NCI-H2107 treated with DMSO at 0.1 percent for 48 hours (cell line): ENCODE results near the gene MYOM3.

ENCODE experiments used
- DNase-seq: peaks from one replicate; lab custom pipeline; 2025; ENCODE audit not compliant: unreplicated experiment; lab: John Stamatoyannopoulos, UW

Gene MYOM3

DNA sequence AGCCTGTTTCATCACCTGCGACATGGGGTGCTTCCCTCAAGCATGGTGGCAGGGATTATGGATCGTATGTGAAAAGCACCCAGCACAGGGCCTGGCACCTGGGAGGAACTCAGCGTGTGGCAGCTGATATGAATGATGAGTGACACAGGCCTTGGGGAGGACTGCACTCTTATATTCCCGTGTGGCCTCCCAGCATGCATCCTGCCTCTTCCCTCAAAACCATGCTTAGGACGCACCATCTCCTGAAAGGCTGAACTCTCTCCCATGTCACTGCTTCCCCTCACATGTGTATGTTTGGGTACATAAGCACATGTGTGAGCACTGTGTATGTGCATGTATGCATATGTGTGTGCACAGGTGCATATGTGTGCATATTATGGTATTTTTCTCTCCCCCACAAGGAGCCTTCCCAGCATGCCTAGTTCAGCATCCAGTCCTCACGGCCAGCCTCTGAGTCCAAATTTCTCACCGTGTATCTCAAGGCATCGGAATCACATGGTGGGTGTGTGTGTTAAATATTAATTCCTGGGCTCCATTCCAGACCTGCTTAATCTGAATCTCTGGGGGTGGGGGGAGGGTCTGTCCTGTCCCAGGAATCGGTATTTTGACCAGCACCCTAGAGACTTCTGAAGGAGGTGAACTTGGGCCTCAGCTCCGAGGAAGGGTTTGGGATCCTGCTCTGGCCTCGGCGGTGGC lies 12.8 kb downstream of the MYOM3 start:
- no peak for DNase-seq

DNA sequence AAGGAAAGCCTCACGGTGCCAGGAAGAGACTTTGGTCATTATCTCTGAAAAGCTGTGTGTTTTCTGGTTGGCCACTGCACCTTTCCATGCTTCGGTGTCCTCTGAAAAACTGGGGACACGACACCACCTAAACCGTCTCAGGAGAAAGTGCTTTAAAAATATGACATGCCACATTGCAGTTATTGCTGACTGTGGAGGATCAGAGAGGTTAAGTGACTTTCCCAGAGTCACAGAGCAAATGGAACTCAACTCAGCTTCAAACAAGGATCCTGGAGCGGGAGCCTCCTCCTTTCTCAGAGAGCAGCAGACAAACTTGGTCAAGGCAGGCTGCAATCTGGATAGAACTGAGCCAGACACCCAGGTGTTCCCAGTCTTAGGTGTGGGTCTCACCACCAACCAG lies 13.8 kb downstream of the MYOM3 start:
- DNase-seq = no peak

DNA sequence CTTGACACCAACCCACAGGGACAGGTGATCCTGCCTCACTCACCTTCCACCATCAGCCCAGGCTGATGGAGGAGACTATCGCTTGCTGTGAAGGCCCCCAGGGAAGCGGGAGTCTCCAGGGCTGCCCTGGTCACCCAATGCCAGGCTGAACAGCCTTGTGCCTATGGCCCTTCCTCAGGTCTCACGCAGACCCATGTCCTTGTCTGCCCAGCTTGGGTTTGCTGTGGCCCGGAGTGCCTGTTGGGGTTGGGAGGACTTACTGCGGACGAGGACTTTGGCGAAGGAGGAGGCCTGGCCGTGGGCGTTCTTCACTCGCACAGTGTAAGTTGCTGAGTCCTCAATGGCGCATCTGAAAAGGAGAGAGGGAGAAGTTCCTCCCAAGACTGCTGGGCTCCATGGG lies 14.3 kb downstream of the MYOM3 start:
- DNase-seq = no peak

DNA sequence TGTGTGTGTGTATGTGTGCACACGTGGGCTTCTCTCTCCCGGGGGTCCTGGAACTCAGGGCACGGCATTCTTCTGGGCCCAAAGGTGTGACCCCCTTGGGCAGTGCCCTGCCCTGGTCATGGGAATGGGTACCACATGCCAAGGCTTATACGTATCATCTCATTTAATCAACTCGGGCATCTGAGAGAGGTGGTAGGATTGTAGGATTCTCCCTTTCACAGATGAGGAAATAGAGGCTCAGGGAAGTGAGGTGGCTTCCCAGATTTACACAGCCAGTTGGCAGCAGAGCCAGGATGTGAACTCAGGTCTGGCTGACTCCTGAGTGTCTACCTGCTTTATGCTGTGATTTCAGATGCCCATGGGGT lies 15.2 kb downstream of the MYOM3 start:
- no peak for DNase-seq

DNA sequence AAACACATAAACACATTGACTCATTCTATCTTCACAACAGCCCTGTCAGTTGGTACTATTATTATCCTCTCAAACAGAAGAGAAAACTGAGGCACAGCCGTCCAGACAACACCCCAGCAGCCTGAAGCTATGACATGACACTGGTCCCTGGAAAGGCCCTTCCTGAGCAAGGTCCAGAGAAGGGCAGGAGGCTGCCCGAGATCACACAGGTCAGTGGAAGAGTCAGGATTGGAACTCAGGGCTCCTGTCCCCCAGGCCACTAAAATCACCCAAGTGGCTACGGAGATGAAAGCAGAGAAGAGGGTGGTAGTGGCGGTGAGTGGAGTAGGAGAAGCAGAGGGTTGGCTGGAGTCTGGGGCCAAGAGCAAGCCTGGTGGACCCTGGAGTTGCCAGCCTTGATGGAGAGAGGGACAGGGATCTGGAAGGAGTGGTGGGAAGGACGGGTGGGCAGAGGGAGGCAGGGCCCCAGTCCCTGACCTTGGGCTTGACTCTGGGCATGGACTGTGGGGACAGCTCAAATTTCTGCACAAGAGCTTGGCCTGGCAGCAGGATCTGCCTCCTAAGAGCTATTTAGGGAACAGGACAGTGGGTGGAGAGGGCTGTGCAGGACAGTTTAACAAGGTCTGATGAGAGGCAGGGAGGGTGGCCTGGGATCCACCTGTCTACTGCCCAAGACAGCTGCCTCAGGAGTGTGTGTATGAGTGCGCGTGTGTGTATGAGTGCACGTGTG lies 15.8 kb downstream of the MYOM3 start:
- DNase-seq = no peak

DNA sequence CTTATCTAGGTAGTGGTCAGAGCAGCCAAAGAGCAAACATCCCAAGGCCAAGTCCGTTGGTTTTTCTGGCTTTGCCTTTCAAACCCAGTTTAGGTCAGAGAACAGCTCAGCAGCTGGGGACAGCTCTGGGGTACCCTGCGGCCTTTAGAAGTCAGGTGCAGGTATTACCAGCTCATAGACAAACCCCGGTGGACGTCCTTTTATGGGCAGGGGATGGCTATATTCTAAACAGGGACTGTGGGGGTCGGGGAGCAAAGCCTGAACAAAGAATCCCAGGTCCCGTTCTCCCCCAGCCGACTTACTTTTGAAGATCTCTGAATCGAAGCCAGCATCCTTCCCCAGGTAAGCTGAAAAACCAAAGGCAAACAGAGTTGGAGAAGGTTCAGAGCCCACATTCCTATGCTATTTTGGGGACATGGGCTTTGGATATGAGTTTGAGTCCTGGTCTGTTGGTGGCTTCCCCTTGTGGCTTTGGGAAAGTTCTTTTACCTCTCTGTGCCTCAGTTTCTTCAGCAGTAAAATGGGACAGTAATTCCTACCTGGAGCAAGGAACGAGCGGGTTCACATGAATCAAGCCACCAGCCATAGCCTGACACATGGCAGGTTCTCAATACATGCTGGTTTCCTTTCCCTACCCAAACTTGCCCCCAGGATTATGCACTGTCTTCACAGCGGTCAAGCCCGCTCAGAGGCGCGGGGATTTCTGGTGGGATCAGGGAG lies 16.6 kb downstream of the MYOM3 start:
- no peak for DNase-seq

DNA sequence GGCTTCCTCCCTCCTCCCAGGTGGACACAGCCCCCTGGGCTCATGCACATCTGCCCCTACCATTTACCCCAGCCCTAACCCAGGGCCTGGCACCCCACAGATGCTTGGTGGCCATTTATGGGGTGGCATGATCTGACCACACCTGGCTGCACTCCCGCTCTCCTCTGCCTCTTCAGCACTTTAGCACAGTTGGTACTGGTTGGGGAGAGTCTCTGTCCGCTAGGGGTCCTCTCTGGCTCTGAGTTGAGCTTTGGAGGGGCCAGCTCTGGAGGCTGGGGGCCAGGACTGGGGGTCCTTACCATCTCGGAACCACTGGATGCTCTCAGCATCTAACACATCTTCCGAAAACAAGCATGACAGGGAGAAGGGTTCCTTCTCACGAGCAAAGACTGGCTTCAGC lies 17.4 kb downstream of the MYOM3 start:
- no peak for DNase-seq

DNA sequence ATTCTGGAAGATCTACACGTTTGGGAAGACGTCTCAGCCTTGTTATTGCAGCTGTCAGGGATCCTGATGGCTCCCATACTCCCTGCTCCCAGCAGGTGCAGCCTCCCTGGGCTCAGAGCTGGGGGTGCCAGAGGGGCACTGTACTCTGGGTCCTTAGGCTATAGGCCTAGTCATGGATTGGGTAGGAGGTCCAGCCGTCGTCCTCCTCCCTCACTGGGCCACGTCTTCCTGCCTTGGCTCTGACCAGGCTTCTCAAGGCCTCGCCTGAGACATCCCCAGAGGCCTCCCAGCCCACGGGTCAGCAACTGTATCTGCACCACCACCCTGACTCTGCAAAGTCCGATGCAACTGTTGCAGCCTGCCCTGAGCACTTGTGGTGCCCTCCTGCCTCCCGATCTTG lies 18.2 kb downstream of the MYOM3 start:
- no peak for DNase-seq

DNA sequence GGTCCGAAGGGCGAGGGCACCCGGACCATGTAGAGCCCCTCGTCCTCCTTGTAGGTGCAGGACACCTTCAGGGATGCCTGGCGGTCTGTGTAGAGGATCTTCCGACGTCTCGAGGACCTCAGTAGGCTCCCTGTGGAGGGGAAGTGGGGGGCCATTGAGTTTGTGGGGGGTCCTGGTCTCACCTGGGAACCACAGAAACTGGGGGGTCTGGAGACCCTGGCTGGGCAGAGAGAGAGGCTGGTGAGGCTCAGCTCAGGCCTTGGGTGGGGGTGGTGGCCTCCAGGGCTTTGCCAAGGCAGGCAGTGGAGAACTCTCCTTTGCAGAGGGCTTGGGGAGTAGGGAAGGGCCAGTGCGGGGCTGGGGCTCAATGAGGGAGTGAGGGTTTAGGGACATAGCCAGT lies 19.0 kb downstream of the MYOM3 start:
- no peak for DNase-seq

DNA sequence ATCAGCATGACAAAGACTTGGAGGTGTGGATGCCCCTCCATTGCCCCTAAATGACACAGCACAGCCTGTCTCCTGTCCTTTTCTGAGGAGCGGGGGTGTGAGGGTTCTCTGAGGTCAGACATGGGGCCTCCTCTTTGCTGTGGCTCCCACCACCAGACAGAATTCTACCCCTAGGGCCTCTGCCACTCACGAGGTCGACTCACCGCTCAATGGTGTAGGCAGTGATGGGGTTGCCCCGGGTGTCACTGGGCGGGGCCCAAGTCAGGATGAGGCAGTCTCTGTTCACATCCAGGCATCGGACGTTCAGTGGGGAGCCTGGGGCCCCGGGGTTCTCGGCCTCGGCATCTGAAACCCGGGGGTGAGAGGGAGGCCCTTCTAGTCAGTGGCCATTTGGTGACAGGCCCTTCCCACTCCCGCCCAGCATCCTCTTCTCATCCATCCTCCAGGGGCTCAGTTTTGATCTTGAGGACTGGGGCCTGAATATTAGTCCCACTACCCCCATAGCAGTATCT lies 19.9 kb downstream of the MYOM3 start:
- DNase-seq = no peak

DNA sequence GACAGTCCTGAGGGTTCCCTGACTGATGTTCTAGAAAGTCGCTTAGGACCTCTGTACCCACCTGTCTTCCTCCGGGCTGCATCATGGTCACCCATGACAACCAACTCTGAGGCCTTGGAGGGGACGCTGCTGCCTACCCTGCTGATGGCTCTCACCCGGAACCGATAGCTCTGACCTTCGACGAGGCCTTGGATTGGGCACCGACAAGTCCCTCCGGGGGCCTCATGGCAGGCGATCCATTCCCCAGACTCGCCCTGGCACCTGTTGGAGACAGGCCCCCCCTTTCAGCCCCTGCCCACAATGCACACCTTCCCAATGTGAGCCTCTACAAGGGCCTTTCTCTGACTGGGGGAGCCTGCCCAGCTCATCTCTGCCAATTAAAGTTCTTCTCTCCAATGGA lies 21.2 kb downstream of the MYOM3 start:
- DNase-seq = no peak

DNA sequence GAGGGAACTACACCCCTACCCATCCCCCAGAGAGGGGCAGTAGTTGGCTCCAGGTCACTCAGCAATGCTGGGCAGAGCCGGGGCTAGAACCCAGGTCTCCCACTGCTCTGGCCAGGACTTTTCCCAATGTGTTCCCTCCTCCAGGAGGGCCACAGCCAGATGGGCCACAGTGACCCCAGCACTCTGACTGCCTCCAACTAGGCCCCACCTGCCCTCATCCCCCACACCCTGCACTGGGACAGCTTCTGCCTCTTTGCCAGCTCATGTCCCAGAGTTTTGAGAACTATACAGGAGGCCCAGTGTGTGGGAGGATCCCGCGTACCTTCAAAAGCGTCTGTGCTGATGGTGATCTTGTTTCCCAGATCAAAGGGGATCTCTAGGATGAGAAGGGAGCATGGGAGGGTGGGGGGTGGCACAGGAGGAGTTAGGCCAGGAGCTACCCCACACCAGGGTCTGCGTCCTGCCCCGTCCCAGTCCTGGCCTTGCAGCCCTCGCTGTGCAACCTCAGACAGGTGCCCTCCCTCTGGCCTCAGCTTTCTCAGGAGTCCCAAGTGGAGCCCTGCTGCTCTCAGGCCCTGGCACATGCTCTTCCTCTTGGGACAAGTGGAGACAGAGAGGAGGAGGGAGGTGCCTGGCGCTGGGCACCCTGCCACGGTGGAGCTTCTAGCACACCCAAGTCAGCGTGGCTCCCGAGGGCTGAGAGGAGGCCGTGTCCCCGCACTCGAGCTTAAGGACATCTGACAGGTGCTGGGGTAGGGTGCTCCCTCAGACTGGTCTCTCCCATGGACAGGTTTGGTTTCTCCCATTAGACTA lies 22.0 kb downstream of the MYOM3 start:
- DNase-seq = no peak

DNA sequence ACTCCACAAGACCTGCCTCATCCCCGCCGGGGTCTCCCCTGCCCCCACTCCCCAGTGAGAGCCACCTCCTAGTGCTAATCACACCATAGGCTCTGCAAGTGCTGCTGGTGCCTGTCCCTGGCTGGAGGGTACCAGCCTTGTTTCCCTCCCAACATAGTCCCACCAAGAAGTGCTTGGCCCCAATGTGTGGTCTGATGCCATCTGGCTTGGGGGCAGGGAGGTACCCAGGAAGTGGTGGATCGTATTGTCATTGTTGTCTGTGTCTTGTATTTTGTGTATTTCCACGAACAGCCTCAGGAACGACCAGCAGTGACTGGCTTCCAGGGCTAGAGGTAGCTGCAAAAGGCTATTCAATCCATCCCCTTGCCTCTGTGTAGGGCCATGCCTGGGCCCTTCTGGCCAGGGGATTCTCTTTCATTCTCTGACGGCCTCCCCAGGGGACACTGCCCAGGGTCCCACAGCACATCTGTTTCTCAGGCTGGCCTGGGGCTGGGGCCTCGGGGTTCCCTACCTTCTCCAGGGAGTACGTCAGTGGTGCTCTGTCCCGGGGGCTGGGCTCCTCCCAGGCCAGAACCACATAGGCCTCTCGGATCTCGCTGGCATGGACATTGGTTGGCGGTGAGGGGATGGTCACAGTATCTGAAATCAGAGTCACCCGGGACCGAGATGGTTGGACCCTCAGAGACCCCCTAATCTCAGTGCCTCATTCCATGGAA lies 22.8 kb downstream of the MYOM3 start:
- DNase-seq = no peak

DNA sequence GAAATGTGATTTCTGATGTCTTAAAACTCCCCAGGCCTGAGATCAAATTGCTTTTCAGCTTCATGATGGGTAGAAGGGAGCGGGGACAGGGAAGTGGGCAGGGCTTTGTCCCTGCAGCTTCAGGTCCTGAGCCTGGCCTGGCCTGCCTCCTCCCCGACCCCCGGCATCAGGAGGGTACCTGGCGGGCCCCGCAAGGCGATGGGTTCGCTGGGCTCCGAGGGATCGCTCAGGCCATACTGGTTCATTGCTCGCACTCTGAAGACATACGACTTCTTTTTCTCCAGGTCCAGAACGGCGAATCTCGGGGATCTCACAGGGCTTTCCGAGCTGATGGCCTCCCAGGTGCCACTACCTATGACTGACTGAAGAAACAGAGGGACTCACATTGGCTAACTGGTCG lies 25.5 kb downstream of the MYOM3 start:
- DNase-seq = no peak

DNA sequence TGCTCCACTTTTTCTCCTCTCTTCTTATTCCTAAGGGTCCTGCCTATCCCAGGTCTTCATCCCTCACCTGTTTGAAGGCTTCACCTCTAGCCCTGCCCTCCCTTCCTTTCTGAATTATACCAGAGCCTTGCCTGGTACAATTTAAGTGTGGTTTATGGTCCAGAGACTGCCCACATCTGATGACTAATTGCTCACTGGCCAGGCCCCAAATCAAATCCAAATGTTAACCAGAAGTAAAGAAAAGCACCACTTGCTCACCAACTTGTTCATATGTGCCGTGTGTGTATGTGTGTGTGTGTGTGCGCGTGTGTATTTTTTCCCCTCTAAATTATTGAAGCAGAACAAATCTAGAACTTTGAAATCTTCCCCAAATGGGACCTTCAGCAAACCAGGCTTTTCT lies 26.4 kb downstream of the MYOM3 start:
- no peak for DNase-seq

DNA sequence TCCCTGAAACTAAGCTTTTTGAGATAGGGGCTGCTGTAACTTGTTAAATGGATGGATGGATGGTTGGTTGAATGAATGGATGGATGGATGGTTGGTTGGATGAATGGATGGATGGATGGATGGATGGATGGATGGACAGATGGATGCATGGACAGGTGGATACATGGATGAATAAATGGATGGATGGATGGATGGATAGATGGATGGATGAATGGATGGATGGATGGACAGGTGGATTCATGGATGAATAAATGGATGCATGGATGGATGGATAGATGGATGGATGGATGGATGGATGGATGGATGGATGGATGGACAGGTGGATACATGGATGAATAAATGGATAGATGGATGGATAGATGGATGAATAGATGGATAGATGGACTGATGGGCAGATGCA lies 26.9 kb downstream of the MYOM3 start:
- DNase-seq = no peak

DNA sequence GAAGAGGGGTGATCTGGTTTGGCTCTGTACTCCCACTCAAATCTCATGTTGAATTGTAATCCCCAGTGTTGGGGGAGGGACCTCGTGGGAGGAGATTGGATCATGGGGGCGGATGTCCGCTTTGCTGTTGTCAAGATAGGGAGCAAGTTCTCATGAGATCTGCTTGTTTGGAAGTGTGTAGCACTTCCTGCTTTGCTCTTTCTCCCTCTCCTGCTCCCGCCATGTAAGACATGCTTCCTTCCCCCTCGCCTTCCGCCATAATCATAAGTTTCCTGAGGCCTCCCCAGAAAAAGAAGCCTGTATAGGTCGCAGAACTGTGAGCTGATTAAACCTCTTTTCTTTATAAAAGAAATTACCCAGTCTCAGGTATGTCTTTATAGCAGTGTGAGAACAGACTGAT lies 27.9 kb downstream of the MYOM3 start:
- DNase-seq = no peak

DNA sequence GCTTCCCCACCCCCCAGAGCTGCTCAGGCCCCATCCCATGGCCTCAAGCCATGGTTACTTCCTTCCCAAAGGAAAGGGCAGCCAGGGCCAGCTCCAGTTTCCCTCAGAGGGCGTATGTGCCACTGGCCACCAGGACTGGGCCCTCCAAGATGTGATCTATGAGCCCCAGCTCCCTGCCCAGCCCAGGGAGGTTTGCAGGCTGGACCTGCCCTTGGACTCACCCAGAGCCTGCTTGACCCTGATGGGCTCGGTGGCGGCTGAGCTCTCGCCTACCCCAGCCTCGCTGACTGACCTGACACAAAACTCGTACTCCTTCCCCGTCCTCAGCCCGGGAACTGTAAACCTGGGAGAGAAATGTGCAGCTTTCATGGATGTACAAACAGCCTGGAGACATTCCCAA lies 29.6 kb downstream of the MYOM3 start:
- no peak for DNase-seq

DNA sequence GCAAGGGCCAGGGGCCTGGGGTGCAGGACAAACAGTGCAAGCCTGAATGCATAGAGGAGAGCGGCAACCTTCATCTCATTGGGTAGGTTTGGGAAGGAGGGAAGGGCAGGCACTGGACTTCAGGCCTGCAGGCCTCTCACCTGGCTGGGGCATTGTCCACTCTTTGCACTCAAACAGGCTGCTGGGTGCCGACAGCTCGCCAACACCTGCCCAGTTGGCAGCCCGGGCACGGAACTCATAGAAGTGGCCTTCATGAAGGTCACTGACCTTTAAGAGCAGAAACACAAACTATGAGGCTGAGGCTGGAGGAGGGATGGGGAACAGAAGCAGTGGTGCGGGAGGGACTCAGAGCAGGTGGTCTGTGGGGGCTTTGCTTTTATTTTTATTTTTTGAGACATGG lies 30.7 kb downstream of the MYOM3 start:
- DNase-seq = no peak

DNA sequence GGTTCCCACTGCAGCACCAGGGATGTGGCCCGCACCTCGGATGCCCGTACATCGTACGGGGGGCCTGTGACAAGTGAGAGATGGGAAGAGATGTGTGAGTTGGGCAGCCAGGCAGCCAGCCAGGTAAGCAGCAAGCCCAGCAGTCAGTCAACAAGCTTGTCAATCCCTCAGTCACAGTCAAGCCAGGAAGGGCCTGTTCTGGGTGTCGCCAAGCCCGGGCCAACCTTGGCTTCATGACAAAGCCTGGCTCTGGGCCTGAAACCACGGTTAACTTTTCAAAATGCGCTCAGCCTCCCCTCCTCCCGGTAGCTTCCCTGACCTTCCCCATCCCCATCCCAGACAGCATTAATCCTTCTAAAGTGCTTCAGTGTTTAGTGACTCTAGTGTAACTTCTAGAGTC lies 31.8 kb downstream of the MYOM3 start:
- no peak for DNase-seq
